Tibial nerve (tissue), 4 donors: ENCODE measurements around the gene NEIL1.

Experiments used
- CTCF ChIP-seq, 5 experiments: fragments of 200-600 bp in 3 of 5; fragments of 450-650 bp in 2 of 5; sonication (generic) in 3 of 5; IDR thresholded peaks; one replicate each; pipeline ENCODE4 v1.5.1; 2016 to 2019; ENCODE audit warnings: antibody characterized with exemption in 5 of 5, mild to moderate bottlenecking in 3 of 5, moderate library complexity in 2 of 5
- EP300 ChIP-seq, 2 donors: sonication (generic); formaldehyde crosslinking; IDR thresholded peaks; one replicate each; pipeline ENCODE4 v1.6.1; 2017; ENCODE audit warnings: antibody characterized with exemption in 2 of 2, mild to moderate bottlenecking in 1 of 2
- POLR2A ChIP-seq, 2 donors: fragments of 450-650 bp; IDR thresholded peaks; one replicate each; pipeline ENCODE4 v1.6.1; 2017; ENCODE audit warnings: antibody characterized with exemption in 2 of 2, mild to moderate bottlenecking in 2 of 2, moderate library complexity in 2 of 2

DNA sequence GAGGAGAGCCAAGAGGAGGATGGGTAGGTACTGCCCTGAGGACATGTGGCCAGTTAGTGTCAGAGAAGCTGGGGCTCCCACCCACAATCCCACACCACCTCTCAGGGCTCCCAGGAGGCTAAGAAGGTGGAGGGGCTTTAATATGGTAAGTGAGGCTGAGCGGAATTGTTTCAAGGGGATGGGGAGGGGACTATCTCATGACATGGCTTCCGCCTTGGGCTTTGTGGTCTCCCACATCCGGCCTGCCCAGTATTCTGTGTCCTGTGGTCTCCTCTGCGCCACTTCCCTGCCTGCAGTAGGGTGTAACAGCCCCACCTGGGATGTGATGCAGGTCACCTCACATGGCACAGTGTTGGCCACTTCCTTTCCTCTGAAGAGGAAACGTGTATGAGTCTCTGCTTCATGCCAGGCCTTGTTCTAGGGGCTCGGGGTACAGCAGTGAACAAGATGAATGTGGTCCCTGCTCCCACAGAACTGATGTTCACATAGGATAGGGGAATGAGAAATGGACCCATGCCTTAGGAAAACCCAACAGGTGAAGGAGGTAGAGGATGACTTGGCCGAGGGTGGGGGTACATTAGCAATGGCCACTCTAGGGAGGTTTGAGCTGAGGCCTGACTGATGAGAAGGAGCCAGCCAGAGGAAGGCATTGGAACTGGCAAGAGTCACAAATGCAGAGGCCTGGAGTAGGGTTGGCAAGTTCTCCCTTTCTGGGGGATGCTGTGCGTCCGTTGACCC is 3.2 kb downstream of the NEIL1 start:
- no peak for TF ChIP-seq CTCF (IDR thresholded peaks at IDR 0.05)
- TF ChIP-seq POLR2A (IDR thresholded peaks at IDR 0.05) = no peak
- no peak for TF ChIP-seq EP300 (IDR thresholded peaks at IDR 0.05)
